Prostate gland (tissue), 2 donors: ENCODE data around the gene PCDH18. TPM values are rescaled to one million over a fixed set of nuclear protein-coding genes. Genes with fewer than 3 reads are reported as not detected.
"Not testable (repeated sequence)": the region's sequence is repeated elsewhere in the genome, so short reads cannot be mapped to it uniquely, and the experiment has no call there.

Experiments
- DNase-seq: peaks from one replicate; pipeline ENCODE4 v3.0.0-alpha.2; 2019; ENCODE audit warnings: low spot score
- H3K27ac ChIP-seq, 2 donors: fragments of 200-600 bp; sonication (generic); 2 replicates each; pipeline ENCODE4 v1.5.1; 2017 to 2019
- H3K27me3 ChIP-seq: fragments of 200-600 bp; sonication (generic); replicated peaks from 2 replicates; pipeline ENCODE4 v1.5.1; 2019; ENCODE audit not compliant: insufficient read depth
- H3K36me3 ChIP-seq, 2 donors: fragments of 200-600 bp; sonication (generic); 1 replicate in 1 of 2; 2 replicates in 1 of 2; pipeline versions ENCODE4 v1.5.1 to v1.8.1; 2017 to 2019
- H3K4me1 ChIP-seq: fragments of 200-600 bp; sonication (generic); replicated peaks from 2 replicates; pipeline ENCODE4 v1.5.1; 2019
- H3K4me3 ChIP-seq, 2 donors: fragments of 200-600 bp; sonication (generic); 2 replicates each; pipeline ENCODE4 v1.5.1; 2017 to 2019
- H3K9me3 ChIP-seq: fragments of 200-600 bp; sonication (generic); 2 replicates; pipeline ENCODE4 v1.5.1; 2017
- POLR2A ChIP-seq: fragments of 450-650 bp; IDR thresholded peaks from one replicate; pipeline ENCODE4 v1.6.1; 2016; ENCODE audit warnings: antibody characterized with exemption, mild to moderate bottlenecking
- POLR2AphosphoS5 ChIP-seq: sonication (generic); formaldehyde crosslinking; IDR thresholded peaks from one replicate; pipeline ENCODE4 v1.6.1; 2017; ENCODE audit warnings: antibody characterized with exemption
- WGBS: methylation state at CpG from one replicate; pipeline ENCODE4 v1.1.5; 2018; 5-methylcytosine and 5-hydroxymethylcytosine counted together
- intact Hi-C: fragments of 100-400 bp; cut with DNase I; formaldehyde crosslinking; loops from one replicate; pipeline ENCODE4 v1.14.2; 2022
- total RNA-seq, 2 donors: library from RNA; depleted of rRNA; stranded (reverse); fragments of >200 nt; gene quantifications; one replicate each; pipeline ENCODE4 v1.1.0, GENCODE V29; 2016
- TF ChIP-seq, protein P1 (sequence below), 4 experiments: fragments of 200-600 bp in 2 of 4; fragments of 450-650 bp in 2 of 4; sonication (generic) in 2 of 4; IDR thresholded peaks; 1 replicate in 3 of 4; 2 replicates in 1 of 4; pipeline ENCODE4 v1.5.1; 2016 to 2019; ENCODE audit warnings: antibody characterized with exemption in 4 of 4, mild to moderate bottlenecking in 2 of 4, moderate library complexity in 2 of 4

Gene PCDH18
- total RNA-seq, 2 donors from 2014 or later: 12.3 to 28.0 TPM

DNA sequence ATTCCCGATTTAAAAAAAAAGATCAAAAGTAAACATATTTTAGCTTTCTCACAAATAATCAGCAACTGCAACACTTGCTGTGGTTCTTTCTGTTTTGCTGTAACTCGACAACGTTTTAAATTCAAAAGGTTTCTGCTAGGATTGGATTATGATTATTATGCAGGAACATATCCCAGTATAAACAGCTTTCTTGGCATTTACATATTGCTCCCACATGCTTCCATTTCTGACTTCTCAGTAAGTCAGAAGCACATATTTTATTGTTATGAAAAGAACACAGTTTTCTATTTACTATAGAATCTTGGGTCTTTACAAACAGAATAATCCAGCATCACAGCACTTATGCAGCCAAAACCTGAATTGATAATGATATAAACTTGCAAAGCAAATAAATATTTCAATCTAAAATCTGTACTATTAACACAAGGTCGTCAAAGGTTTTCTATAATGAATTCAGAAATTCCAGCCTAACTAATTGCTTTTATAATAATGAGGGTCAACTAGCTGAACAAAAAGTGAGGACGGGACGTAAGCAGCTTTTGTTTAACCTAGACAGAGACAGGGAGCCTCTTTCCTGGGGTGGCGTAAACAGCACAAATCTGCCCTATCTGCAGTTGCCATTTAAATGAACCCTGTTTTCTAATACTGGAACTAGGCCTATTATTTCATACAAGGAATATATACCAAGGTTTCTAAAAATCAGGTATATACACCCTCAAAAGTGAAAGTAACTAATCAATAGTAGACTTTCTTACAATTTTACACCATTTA is 9.8 kb upstream of the PCDH18 start:
- no peak for TF ChIP-seq POLR2AphosphoS5
- TF ChIP-seq POLR2A: no peak
- TF ChIP-seq, protein P1, sequence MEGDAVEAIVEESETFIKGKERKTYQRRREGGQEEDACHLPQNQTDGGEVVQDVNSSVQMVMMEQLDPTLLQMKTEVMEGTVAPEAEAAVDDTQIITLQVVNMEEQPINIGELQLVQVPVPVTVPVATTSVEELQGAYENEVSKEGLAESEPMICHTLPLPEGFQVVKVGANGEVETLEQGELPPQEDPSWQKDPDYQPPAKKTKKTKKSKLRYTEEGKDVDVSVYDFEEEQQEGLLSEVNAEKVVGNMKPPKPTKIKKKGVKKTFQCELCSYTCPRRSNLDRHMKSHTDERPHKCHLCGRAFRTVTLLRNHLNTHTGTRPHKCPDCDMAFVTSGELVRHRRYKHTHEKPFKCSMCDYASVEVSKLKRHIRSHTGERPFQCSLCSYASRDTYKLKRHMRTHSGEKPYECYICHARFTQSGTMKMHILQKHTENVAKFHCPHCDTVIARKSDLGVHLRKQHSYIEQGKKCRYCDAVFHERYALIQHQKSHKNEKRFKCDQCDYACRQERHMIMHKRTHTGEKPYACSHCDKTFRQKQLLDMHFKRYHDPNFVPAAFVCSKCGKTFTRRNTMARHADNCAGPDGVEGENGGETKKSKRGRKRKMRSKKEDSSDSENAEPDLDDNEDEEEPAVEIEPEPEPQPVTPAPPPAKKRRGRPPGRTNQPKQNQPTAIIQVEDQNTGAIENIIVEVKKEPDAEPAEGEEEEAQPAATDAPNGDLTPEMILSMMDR (IDR thresholded peaks at IDR 0.05): no peak
- no peaks in the 10 kb centered on the region for H3K4me1 ChIP-seq
- intact Hi-C loops: no loop called here
- H3K4me3 ChIP-seq: no peak overlapping the region
- 35% methylated on average over 7 of the region's 7 CpGs for WGBS
- no peaks in the 10 kb centered on the region for H3K36me3 ChIP-seq
- H3K27ac ChIP-seq: peak overlapping the region; percentile 16 to 36
- no peak for DNase-seq
- H3K27me3 ChIP-seq: no peaks in the 10 kb centered on the region
- H3K9me3 ChIP-seq: no peaks in the 10 kb centered on the region

DNA sequence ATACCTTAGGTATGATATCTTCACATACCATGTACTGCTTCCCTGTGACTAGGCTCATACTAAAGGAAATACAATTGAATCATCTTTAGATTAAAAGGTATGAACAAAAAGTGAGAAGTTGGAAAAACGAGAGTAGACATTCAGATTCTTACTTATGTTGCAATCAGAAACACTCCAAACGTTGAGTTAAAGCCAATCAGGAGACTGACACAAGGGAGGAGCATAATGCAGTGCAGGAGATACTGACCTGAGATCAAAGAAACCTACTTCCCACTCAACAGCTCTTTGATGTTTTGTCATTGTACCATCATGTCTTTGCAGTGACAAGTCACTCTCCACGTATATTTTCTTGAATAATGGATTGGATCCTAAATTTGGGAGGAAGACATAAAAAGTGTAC is 8.9 kb upstream of the PCDH18 start:
- no peaks in the 10 kb centered on the region for H3K27me3 ChIP-seq
- no peaks in the 10 kb centered on the region for H3K36me3 ChIP-seq
- DNase-seq: no peak
- no peak overlapping the region for H3K4me3 ChIP-seq
- intact Hi-C loops: no loop called here
- 26% methylated on average over 3 of the region's 3 CpGs for WGBS
- H3K9me3 ChIP-seq: no peaks in the 10 kb centered on the region
- no peak overlapping the region for H3K27ac ChIP-seq
- TF ChIP-seq POLR2AphosphoS5: no peak
- no peak for TF ChIP-seq POLR2A
- TF ChIP-seq, protein P1 (IDR thresholded peaks at IDR 0.05): no peak
- H3K4me1 ChIP-seq: no peaks in the 10 kb centered on the region

DNA sequence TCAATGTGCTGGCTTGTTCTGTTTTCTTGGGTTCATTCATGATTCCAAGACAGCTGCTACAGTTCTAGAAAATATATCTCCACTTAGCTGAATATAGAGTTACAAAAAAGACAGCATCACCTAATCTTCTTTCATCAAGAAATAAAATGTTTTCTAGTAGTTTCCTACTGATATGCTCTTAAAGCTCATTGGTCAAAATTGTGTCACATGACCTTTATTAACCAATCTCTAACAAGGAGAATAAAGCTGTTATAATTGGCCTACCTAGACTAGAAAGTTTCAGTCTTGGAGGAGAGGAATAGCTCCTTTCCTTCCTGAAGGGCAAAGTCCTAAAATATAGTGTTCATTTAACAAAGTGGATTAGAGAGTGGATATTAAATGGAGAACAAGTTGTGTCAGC is 8.1 kb upstream of the PCDH18 start:
- Histone ChIP-seq H3K9me3 (no peaks in the 10 kb centered on the region), H3K4me1 (no peaks in the 10 kb centered on the region), H3K27me3 (no peaks in the 10 kb centered on the region), H3K36me3 (no peaks in the 10 kb centered on the region), H3K27ac (no peak overlapping the region), H3K4me3 (no peak overlapping the region)
- TF ChIP-seq, protein P1 (IDR thresholded peaks at IDR 0.05): no peak
- no peak for TF ChIP-seq POLR2A
- intact Hi-C loops: no loop called here
- DNase-seq: no peak

DNA sequence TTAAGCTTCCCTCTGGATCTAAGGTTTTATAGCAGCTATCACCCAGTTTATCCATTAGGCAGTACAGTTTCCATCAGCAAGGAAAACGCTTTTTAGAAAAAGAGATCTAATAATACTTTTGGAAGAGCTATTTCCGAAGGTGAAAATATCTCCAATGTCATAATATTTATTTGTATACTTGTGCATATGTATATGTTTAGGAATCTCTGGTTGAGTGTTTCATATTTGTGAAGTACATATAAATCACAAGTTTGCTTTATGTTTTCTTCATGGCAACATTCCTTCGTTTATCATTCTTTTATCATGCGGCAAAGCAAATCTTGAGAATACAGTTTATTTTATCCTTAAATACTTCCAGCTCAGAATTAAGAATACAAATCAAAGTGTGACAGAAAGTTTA is 6.2 kb upstream of the PCDH18 start:
- Histone ChIP-seq H3K27ac (no peak overlapping the region), H3K9me3 (no peaks in the 10 kb centered on the region), H3K27me3 (no peaks in the 10 kb centered on the region), H3K36me3 (no peaks in the 10 kb centered on the region), H3K4me1 (no peaks in the 10 kb centered on the region), H3K4me3 (no peak overlapping the region)
- intact Hi-C loops: loop anchor here (10.0 kb wide), 2 partner anchors 254 to 414 kb away; no protein-coding TSS in a partner anchor
- DNase-seq: no peak
- WGBS: 71% methylated on average over 4 of the region's 4 CpGs
- no peak for TF ChIP-seq POLR2A
- TF ChIP-seq, protein P1 (IDR thresholded peaks at IDR 0.05): no peak
- no peak for TF ChIP-seq POLR2AphosphoS5

DNA sequence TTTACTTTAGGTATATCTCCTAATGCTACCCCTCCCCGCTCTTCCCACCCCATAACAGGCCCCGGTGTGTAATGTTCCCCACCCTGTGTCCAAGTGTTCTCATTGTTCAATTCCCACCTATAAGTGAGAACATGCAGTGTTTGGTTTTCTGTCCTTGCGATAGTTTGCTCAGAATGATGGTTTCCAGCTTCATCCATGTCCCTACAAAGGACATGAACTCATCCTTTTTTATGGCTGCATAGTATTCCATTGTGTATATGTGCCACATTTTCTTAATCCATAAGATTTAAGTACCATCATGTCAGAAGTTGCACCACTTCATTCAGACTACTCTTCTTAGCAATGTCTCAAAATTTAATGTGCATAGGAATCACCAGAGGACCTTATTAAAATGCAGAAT is 5.5 kb upstream of the PCDH18 start:
- H3K36me3 ChIP-seq, DNase-seq, H3K27ac ChIP-seq, H3K4me1 ChIP-seq, H3K9me3 ChIP-seq, H3K4me3 ChIP-seq, H3K27me3 ChIP-seq: not testable (repeated sequence)
- whole genome bisulfite sequencing: 89% methylated on average over 3 of the region's 3 CpGs
- intact Hi-C loops: loop anchor here (10.0 kb wide), 2 partner anchors 253 to 413 kb away; no protein-coding TSS in a partner anchor
